ENCODE results near the gene TMEM145.

DNA sequence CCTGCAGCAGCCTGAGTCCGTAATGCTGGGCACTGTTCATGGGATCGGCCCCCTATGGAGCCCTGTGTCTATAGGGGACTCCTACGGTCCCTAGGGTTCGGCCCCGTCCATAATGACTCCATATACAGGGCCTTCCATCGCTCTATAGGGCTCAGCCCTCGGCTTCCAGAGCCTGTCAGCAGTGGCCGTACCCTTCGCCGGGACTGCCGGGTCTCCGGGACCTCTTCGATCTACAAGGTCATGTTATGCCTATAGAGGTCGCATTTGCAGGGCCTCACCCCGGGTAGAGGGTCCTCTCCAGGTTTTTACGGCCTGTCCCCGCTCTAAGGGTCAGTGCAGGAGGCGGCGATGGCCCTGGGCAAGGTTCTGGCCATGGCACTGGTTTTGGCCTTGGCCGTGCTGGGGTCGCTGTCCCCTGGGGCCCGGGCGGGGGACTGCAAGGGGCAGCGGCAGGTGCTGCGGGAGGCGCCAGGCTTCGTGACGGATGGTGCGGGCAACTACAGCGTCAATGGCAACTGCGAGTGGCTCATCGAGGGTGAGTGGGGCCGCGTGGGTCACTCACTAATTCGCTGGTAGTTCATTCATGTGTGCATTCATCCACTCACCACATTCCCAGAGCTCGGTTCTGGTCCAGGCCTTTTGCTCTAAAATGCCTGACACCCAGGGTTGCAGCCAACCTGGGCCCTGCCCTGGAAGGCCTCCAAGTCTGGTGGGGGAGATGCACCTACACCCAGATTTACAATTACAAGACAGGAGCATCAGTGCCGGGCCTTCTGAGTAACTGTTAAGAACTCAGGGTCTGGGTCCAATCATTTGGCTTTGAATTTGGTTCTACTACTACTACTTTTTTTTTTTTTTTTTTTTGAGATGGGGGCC, 13.0 kb downstream of the TMEM145 start:
- TF ChIP-seq, protein P1, sequence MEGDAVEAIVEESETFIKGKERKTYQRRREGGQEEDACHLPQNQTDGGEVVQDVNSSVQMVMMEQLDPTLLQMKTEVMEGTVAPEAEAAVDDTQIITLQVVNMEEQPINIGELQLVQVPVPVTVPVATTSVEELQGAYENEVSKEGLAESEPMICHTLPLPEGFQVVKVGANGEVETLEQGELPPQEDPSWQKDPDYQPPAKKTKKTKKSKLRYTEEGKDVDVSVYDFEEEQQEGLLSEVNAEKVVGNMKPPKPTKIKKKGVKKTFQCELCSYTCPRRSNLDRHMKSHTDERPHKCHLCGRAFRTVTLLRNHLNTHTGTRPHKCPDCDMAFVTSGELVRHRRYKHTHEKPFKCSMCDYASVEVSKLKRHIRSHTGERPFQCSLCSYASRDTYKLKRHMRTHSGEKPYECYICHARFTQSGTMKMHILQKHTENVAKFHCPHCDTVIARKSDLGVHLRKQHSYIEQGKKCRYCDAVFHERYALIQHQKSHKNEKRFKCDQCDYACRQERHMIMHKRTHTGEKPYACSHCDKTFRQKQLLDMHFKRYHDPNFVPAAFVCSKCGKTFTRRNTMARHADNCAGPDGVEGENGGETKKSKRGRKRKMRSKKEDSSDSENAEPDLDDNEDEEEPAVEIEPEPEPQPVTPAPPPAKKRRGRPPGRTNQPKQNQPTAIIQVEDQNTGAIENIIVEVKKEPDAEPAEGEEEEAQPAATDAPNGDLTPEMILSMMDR (IDR thresholded peaks at IDR 0.05) = no peak
- no peak for TF ChIP-seq EP300 (IDR thresholded peaks at IDR 0.05)
